ENCODE data around the gene PTPA.

The PTPA gene

GRCh38 chr9:129084087-129084486, 27.1 kb upstream of the PTPA start:
- DNase-seq = no peak

DNA sequence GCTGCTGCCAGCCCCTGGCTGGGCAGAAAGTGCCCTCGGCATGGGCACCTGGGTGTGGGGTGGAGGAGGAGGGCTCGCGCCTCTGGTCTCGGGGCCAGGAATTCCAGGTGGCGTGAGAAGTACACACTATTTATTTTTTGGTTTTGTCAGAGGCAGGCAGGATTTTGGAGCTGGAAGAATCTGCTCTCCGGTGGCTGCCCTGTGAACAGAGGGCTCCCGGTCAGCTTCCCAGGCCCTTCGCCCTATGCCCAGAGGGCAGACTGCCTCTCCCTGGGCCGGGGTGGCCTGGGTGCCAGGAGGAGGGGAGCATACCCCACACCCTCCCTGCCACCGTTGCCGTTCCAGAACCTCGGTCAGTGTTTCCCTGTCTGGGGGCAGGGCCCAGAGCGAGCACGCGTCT, 22.0 kb upstream of the PTPA start:
- no peak for DNase-seq

DNA sequence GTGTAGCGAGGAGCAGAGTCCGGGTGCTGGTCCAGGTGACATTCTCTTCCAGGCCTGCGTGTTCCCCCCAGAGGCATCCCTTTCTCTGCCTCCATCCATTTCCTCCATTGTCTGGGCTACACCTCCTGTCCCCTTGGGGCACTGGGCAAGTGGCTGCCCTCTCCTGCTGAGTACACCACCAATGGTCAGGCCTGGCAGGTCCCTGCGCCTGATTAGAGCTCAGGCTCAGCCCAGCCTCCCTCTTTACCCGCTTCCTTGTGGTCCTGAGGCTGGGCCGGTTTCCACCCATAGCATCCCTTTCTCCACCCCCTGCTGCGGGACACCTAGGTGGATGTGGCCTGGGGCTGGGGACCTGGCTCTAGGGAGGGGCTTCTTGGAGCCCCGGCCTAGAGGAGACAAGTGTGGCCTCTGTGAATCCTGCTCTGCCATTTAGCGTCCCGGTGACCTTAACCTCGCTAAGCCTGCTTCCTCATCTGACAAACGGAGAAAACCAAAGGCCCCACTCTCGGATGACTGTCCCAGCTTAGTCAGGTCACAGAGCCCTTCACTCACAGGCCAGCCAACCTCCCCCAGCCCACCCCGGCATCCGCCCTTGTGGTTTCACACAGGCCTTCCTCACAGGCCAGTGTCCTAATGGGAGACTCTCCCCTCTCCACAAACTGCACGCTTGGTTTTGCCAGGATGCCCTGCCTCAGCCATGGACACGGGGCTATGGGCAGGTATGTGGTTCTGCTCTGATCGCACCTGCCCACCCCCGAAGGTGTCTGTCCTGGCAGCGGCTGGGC, 17.4 kb upstream of the PTPA start:
- no peak for DNase-seq

DNA sequence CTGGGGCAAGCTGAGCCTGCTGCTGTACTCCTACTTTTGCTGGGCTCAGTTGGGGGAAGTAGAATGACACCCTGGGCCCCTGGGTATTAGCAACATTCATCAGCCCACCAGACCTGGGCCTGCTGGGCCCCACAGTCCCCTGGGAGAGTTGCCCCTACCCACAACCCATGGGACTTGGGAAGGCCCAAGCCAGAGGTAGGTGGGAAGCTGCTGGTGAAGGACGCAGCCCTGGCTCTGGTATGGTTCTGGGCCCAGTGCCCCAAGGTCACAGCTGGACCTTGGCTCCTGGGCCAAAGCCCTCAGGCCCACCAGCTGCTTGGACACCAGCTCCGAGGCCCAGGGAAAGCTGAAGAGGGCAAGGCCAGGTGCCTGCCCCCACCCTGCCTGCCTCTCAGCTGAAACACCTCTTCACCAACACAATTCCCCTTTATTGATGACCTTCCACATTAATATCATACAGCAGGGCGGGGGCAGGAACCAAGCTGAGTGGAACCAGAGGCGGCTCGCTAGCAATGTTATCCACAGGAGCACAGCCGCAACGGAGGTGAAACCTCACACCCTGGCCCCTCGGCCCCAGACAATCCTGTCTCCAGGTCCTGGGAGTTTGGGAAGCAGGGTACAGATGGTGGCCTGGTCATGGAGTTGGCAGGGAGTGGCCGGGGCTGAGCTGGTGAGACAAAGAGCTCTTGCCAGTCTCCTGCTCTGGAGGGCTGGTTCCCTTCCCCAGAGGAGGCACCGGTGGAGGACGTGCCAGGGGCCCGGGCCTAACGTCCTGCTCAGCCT, 16.6 kb upstream of the PTPA start:
- DNase-seq = no peak

GRCh38 chr9:129095170-129095667, 16.0 kb upstream of the PTPA start:
- DNase-seq = no peak

DNA sequence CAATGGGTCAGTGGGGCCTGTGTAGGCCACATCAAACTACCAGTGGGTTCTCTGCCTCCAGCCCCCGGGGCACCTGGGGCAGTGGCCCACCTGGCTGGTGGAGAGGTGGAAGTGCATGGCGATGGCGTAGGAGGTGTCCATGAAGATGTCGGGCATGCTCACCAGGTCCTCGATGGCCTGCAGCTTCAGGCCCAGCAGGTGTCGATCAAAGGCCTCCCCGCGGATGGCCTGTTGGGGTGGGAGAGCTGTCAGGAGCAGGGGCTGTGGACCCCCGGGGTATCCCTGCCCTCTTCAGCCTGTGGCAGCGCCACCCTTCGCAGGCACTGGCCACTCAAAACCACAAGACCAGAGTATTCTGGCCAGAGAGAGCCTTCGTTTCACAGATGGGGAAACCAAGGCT, 15.3 kb upstream of the PTPA start:
- DNase-seq = no peak

GRCh38 chr9:129097671-129098306, 13.4 kb upstream of the PTPA start:
- no peak for DNase-seq

GRCh38 chr9:129098328-129098727, 12.9 kb upstream of the PTPA start:
- no peak for DNase-seq

DNA sequence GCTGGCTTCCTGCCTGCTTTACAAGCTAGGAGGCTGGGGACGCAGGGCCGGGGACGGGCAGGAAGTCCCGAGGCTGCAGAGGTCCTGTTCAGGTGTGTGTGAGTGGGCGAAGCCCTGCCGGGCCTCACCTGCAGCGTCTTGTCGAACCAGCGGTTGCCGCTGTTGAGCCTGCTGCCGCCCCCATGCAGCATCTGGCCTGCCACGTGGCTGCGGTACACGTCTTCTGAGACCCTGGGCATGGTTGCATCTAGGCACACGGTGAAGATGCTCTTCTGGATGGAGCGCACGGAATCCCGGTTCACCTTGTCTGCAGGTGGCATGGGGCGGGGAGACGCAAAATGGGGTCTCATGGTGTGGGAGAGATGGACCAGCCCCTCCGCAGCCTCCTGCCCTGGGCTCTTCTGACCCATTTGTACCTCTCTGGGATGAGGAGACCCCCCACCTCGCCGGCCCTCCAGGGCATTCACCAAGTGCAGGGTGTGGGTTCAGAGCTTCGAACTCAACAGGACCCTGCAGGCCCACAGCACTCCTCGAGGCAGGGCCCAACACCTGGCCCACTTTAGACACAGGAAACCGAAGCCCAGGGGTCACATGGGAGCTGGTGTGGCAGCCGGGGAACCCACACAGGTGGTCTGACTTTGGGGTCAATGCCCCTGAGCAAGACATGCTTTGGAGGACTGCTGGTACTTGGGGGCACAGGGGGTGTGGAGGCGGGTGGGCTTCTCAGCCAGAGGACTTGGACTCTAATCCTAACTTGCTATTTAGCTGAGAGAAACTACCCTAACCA, 10.6 kb upstream of the PTPA start:
- no peak for DNase-seq

- no peak for DNase-seq
Observed at GRCh38 chr9:129101279-129101678, 9.9 kb upstream of the PTPA start.

GRCh38 chr9:129102095-129102525, 9.1 kb upstream of the PTPA start:
- DNase-seq = no peak

DNA sequence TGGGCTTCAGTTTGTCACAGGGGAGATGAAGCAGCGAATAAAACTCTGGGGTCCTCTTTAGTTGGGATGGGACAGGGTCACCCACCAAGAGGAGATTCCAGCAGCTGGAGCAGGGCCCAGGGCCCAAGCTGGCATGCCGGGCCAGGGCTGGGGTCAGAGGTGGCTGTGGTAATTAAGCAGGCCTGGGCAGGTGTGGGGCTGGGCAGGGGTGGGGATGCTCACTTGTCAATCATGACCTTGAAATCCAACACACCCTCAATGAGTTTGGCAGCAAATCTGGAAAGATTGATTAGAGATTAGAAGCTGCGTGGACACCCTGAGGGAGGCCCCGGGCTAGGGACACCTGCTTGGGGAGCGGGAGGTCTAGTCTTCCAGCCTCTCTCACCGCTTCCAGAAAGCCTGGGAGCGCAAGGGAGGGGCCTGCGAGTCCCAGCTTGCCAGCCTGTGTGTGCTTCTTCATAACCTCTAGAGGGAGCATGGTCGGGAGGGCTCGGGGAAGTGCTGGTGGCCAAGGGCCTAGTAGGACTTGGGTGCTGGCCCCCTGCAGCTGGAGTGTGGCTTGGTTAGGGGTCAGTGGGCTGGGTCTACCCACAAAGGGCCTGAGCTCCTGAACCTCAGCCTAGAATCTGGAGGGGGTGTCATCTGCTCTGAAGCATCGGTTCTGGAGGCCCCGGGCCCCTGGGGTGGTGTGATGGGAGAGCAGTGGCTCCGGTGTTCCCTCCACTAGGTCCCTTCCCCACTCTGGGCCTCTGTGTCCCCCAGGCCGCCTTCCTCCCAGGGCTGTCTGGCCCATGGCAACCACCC, 8.2 kb upstream of the PTPA start:
- DNase-seq = peak; percentile 19

GRCh38 chr9:129103595-129103965, 7.6 kb upstream of the PTPA start:
- no peak for DNase-seq

GRCh38 chr9:129104051-129104450, 7.2 kb upstream of the PTPA start:
- no peak for DNase-seq

GRCh38 chr9:129105857-129106694, 5.1 kb upstream of the PTPA start:
- DNase-seq = no peak

GRCh38 chr9:129107651-129108050, 3.6 kb upstream of the PTPA start:
- no peak for DNase-seq

- no peak for DNase-seq
Observed at GRCh38 chr9:129108083-129108804, 3.0 kb upstream of the PTPA start.

DNA sequence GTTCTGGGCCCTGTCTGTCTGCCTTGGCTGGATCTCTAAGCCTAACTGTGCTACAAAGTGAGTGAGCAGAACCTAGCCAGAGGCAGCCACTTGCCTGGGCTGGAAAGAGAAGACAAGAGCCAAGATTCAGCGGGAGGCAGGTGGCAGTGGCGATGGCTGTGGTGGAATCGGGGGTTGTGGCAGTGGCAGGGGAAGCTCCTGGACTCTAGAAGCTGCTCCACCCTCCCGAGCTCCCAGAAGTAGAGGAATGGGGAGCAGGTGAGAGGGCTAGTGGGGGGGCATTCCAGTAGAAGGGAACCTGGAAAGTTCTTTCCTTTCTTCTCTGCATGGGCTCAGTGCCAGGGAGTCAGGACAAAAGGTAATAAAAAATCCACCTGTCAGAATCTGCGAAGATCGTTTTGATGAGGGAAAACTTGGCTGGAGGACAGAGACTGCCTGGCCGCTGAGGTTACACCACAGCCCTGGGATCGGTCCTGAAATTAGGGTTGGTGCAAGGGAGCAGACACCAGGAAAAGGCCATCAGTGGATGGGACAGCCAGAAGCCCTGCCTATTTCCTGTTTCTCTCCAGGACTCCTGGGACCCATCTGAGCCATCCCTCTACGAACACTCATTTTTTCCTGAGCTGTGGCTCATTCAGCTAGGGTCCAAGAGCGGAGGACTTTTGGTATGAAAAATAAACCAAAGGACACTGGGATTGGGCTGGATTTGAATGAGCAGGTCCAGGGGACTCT, 2.2 kb upstream of the PTPA start:
- no peak for DNase-seq

- no peak for DNase-seq
Observed at GRCh38 chr9:129109537-129109903, 1.7 kb upstream of the PTPA start.

All from activated CD4-positive, alpha-beta T cell treated with anti-CD3 and anti-CD28 coated beads, Interleukin-2, amount 50 U/mL, for 16 hours (primary cell).